Measurements from ENCODE around the gene USP3. TPM values are rescaled to one million over a fixed set of nuclear protein-coding genes. Genes with fewer than 3 reads are reported as not detected.

The USP3 gene
- total and polyA plus RNA-seq, 9 of the 15 experiments (the other 6 are each of a cell fraction or from before 2014, with no cell fraction given) = 17.3 to 54.3 (median 34.8) TPM

GRCh38 chr15:63545520-63545919 lies 41.1 kb downstream of the USP3 start (continued):
- TF ChIP-seq ZBTB2 (IDR thresholded peaks at IDR 0.05) (0 out of 2 replicates have a peak, but pooled peaks have one; percentile 35), IRF9 (tag; IDR thresholded peaks at IDR 0.05) (no peak), CHAMP1 (IDR thresholded peaks at IDR 0.05) (0 out of 2 replicates have a peak, but pooled peaks have one; percentile 38), POLR2A (conservative IDR thresholded peaks at IDR 0.05) (no peak), NBN (IDR thresholded peaks at IDR 0.05; ENCODE audit: low read depth) (0 out of 2 replicates have a peak, but pooled peaks have one; percentile 59), NCOR1 (IDR thresholded peaks at IDR 0.05) (peak; percentile 49; the same call in 1 of the 2 replicates), DACH1 (IDR thresholded peaks at IDR 0.05; ENCODE audit: partially characterized antibody) (peak; percentile 3), E2F1 (CRISPR knock-in tag; IDR thresholded peaks at IDR 0.05) (no peak), DPF2 (IDR thresholded peaks at IDR 0.05) (peak; percentile 80; the same call in 1 of the 2 replicates), YBX1 (IDR thresholded peaks at IDR 0.05) (no peak), TRIM25 (IDR thresholded peaks at IDR 0.05; ENCODE audit: borderline replicate concordance) (no peak), E2F3 (CRISPR knock-in tag; IDR thresholded peaks at IDR 0.05) (no peak)

Measured in K562 (cell line).